IPS DF 6.9 (cell line): ENCODE measurements around the gene ARID3C.

Experiments
- DNase-seq: peaks from one replicate; pipeline ENCODE4 v3.0.0-alpha.2; 2013; ENCODE audit warnings: low read depth, low spot score
- H3K27ac ChIP-seq: one replicate; pipeline ENCODE4 v1.5.1; 2013; ENCODE audit warnings: low read length, control low read depth
- H3K27me3 ChIP-seq: 2 replicates; pipeline ENCODE4 v1.6.1; 2013; ENCODE audit warnings: mild to moderate bottlenecking, low read length; ENCODE audit not compliant: control insufficient read depth, insufficient read depth
- H3K36me3 ChIP-seq: 2 replicates; pipeline ENCODE4 v1.6.1; 2013; ENCODE audit warnings: low read length; ENCODE audit not compliant: control insufficient read depth, insufficient read depth
- H3K4me1 ChIP-seq: 2 replicates; pipeline ENCODE4 v1.6.1; 2013; ENCODE audit warnings: low read length; ENCODE audit not compliant: control insufficient read depth, insufficient read depth
- H3K4me3 ChIP-seq: 2 replicates; pipeline ENCODE4 v1.5.1; 2013; ENCODE audit warnings: mild to moderate bottlenecking, low read length
- H3K9me3 ChIP-seq: 2 replicates; pipeline ENCODE4 v1.6.1; 2013; ENCODE audit warnings: low read length, inconsistent platforms; ENCODE audit not compliant: control insufficient read depth, insufficient read depth
- WGBS: extraction: QIAGEN DNeasy Blood & Tissue Kit; methylation state at CpG from one replicate; pipeline ENCODE4 v1.1.7; 2013; ENCODE audit warnings: mixed read lengths, missing lambda C conversion rate; ENCODE audit not compliant: insufficient read length, insufficient coverage; 5-methylcytosine and 5-hydroxymethylcytosine counted together

The ARID3C gene

DNA sequence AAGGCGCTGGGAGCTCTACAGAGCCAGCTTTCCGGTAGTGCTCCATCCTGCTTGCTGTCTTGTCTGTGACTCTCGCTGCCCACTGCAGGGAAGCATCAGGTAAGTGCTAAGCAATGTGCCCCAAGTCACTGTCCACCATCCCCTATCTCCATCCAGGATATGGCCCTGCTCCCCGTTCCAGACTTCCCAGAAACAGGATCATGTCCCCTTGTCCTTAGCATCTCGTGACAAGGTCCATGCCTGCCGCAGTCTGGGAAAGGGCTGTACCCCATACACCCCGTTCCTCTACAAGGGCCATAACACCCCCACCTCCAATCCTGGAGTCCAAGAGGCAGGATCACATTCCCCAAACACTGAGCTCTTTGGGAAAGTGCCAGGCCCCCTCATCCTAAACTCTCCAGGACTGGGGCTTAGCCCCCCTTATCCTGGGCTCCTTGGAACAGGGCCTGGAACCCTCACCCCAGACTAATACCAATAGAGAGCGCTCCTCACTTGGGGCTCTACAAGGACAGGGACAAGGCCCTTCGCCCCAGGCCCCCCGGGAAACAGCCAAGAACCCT lies 17.5 kb downstream of the ARID3C start:
- H3K9me3 ChIP-seq, result no peaks in the 10 kb centered on the region
- H3K27me3 ChIP-seq, result no peaks in the 10 kb centered on the region
- no peak overlapping the region for H3K27ac ChIP-seq
- no CpG with 5 or more reads among the region's 10 CpGs for WGBS
- DNase-seq, result no peak
- H3K36me3 ChIP-seq, result no peaks in the 10 kb centered on the region
- H3K4me3 ChIP-seq, result peak overlapping the region; percentile 50; the same call in 1 of the 2 replicates
- H3K4me1 ChIP-seq, result no peaks in the 10 kb centered on the region

- Histone ChIP-seq H3K4me3 (no peak overlapping the region), H3K27ac (no peak overlapping the region), H3K27me3 (no peaks in the 10 kb centered on the region), H3K36me3 (no peaks in the 10 kb centered on the region), H3K9me3 (no peaks in the 10 kb centered on the region), H3K4me1 (no peaks in the 10 kb centered on the region)
- no CpG with 5 or more reads among the region's 20 CpGs for WGBS
- no peak for DNase-seq
Measured at GRCh38 chr9:34610434-34611206, 18.2 kb downstream of the ARID3C start.

- H3K4me3 ChIP-seq, result no peak overlapping the region
- H3K27ac ChIP-seq, result no peak overlapping the region
- H3K36me3 ChIP-seq, result no peaks in the 10 kb centered on the region
- H3K27me3 ChIP-seq, result no peaks in the 10 kb centered on the region
- H3K9me3 ChIP-seq, result no peaks in the 10 kb centered on the region
- no CpG with 5 or more reads among the region's 2 CpGs for WGBS
- H3K4me1 ChIP-seq, result no peaks in the 10 kb centered on the region
- no peak for DNase-seq
Measured at GRCh38 chr9:34607331-34607730, 21.5 kb downstream of the ARID3C start.

GRCh38 chr9:34606905-34607304 lies 22.0 kb downstream of the ARID3C start:
- Histone ChIP-seq H3K4me1 (no peaks in the 10 kb centered on the region), H3K27me3 (no peaks in the 10 kb centered on the region), H3K4me3 (no peak overlapping the region), H3K27ac (no peak overlapping the region), H3K36me3 (no peaks in the 10 kb centered on the region), H3K9me3 (no peaks in the 10 kb centered on the region)
- DNase-seq, result no peak
- WGBS, result no CpG with 5 or more reads among the region's 3 CpGs

- no peaks in the 10 kb centered on the region for H3K4me1 ChIP-seq
- no peak overlapping the region for H3K4me3 ChIP-seq
- H3K36me3 ChIP-seq, result no peaks in the 10 kb centered on the region
- DNase-seq, result no peak
- H3K9me3 ChIP-seq, result no peaks in the 10 kb centered on the region
- H3K27me3 ChIP-seq, result no peaks in the 10 kb centered on the region
- no peak overlapping the region for H3K27ac ChIP-seq
Measured at GRCh38 chr9:34606190-34606589, 22.7 kb downstream of the ARID3C start.

DNA sequence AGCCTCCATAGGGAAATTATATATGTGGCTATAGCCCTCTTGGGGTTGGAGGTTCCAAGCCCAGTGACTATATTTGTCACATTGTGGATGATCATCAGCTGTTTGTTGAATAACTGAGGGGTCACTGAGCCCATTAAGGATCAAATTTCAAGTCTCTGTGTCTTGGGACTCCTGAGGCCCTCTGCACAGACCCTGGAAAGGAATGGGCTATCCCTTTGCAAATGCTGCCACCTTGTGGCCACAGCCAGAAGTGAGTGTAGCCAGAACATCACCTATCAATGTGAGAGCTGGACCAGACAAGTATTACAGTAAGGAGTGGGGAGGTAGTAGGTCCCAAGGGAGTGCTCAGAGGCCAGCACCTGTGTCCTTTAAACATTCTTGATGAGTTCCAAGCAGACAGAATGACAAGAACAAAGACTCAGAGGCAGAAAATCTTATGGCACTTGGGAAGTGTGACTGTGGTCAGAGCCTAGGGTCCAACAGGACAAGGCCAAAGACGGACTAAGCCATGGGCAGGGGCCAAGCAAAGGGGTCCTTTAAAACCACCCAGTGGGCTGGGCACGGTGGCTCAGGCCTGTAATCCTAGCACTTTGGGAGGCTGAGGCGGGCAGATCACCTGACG lies 25.1 kb downstream of the ARID3C start:
- no peak for DNase-seq
- no CpG with 5 or more reads among the region's 4 CpGs for WGBS
- Histone ChIP-seq H3K4me1 (no peaks in the 10 kb centered on the region), H3K36me3 (no peaks in the 10 kb centered on the region), H3K27ac (no peak overlapping the region), H3K27me3 (no peaks in the 10 kb centered on the region), H3K4me3 (no peak overlapping the region), H3K9me3 (no peaks in the 10 kb centered on the region)

DNA sequence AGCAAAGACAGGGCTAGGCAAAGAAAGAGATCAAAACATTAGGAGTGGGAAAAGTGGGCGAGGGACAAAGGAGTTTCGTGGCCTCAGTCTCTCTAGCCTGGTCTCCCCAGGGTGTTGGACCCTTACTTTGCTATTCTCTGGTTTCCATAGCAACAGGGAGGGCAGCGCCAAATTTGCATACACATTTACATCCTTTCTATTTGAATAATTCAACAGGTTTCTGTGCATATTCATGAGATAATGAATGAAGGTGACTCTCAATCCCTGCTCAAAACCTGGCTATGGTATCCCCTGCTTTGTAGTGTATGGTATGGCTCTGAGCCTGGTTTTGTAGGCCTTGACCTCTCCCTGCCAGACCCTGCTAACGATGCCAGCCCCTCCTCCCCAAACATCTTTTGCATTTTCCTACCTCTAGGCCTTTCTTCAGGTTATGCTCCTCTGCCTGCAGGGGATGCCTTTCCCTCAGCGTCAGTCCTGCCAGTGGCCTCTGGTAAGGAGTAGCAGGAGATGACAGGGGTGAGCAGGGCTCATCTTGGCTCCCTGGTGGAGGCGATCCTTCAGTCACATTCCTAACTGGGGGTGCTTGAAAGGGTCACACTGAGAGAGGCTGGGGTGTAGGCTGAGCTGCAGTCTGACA lies 26.8 kb downstream of the ARID3C start:
- no peak for DNase-seq
- Histone ChIP-seq H3K27ac (no peak overlapping the region), H3K36me3 (no peaks in the 10 kb centered on the region), H3K4me3 (no peak overlapping the region), H3K9me3 (no peaks in the 10 kb centered on the region), H3K27me3 (no peaks in the 10 kb centered on the region), H3K4me1 (no peaks in the 10 kb centered on the region)
- no CpG with 5 or more reads among the region's 6 CpGs for WGBS

- no peak overlapping the region for H3K4me3 ChIP-seq
- H3K27me3 ChIP-seq, result no peaks in the 10 kb centered on the region
- H3K36me3 ChIP-seq, result no peaks in the 10 kb centered on the region
- no peaks in the 10 kb centered on the region for H3K9me3 ChIP-seq
- no CpG with 5 or more reads among the region's 1 CpG for WGBS
- no peaks in the 10 kb centered on the region for H3K4me1 ChIP-seq
- no peak for DNase-seq
- H3K27ac ChIP-seq, result no peak overlapping the region
Measured at GRCh38 chr9:34600908-34601307, 28.0 kb downstream of the ARID3C start.

- H3K4me3 ChIP-seq, result no peak overlapping the region
- WGBS, result no CpG with 5 or more reads among the region's 1 CpG
- no peaks in the 10 kb centered on the region for H3K36me3 ChIP-seq
- H3K9me3 ChIP-seq, result no peaks in the 10 kb centered on the region
- DNase-seq, result no peak
- H3K4me1 ChIP-seq, result no peaks in the 10 kb centered on the region
- no peak overlapping the region for H3K27ac ChIP-seq
- H3K27me3 ChIP-seq, result no peaks in the 10 kb centered on the region
Measured at GRCh38 chr9:34599546-34599945, 29.3 kb downstream of the ARID3C start.

GRCh38 chr9:34594177-34594576 lies 34.7 kb downstream of the ARID3C start:
- H3K9me3 ChIP-seq, result no peaks in the 10 kb centered on the region
- H3K4me3 ChIP-seq, result no peak overlapping the region
- WGBS, result no CpG with 5 or more reads among the region's 9 CpGs
- no peak for DNase-seq
- no peaks in the 10 kb centered on the region for H3K36me3 ChIP-seq
- H3K27ac ChIP-seq, result no peak overlapping the region
- peaks cover 38% of the 10 kb centered on the region for H3K27me3 ChIP-seq
- 0 out of 2 replicates have a peak, but pooled peaks cover 1% of the 10 kb centered on the region for H3K4me1 ChIP-seq
